GM12878 (cell line): ENCODE data around the gene RPS28. TPM values are rescaled to one million over a fixed set of nuclear protein-coding genes. Genes with fewer than 3 reads are reported as not detected.
"Not testable (repeated sequence)": the region's sequence is repeated elsewhere in the genome, so short reads cannot be mapped to it uniquely, and the experiment has no call there.

Experiments
- ATAC-seq: fragments of 200-7000 bp; cut with Tn5 transposase; 3 replicates; pipeline ENCODE4 v1.9.1; 2020; ENCODE audit warnings: mild to moderate bottlenecking, moderate library complexity
- BruUV-seq: library from RNA; stranded (reverse); fragments of 400-500 nt; replicated peaks from 2 replicates; lab custom pipeline; 2021; lab: Mats Ljungman, UMichigan
- CTCF ChIA-PET: fragments of 300-600 bp; sonication (Branson Sonifier 250); formaldehyde crosslinking; extraction: SDS; loops from one replicate; lab custom pipeline; 2021; ENCODE audit warnings: inconsistent platforms; lab: Yijun Ruan, JAX
- POLR2A ChIA-PET: fragments of 350-600 bp; formaldehyde crosslinking; extraction: SDS; loops from one replicate; lab custom pipeline; 2021; ENCODE audit warnings: inconsistent platforms; lab: Charles Lee
- RAD21 ChIA-PET: fragments of 300-600 bp; sonication (Branson Sonifier 250); formaldehyde crosslinking; loops from one replicate; lab custom pipeline; 2023; ENCODE audit warnings: antibody characterized with exemption; ENCODE audit not compliant: unreplicated experiment; lab: Charles Lee
- SMC1A ChIA-PET: fragments of 300-600 bp; sonication (Branson Sonifier 250); formaldehyde crosslinking; loops from one replicate; lab custom pipeline; 2023; ENCODE audit not compliant: unreplicated experiment, uncharacterized antibody; lab: Charles Lee
- DNase-seq: peaks from one replicate; pipeline ENCODE4 v3.0.0-alpha.2; 2011; ENCODE audit warnings: low read depth, low spot score
- FAIRE-seq: peaks from 3 replicates; lab custom pipeline; 2011; peaks lifted over from hg19 to GRCh38; lab: Jason Lieb, UNC
- H2AFZ ChIP-seq: 2 replicates; pipeline ENCODE4 v1.6.0; 2011; ENCODE audit warnings: low read depth, low read length, control low read depth; ENCODE audit not compliant: control insufficient read depth
- H3K27ac ChIP-seq: 2 replicates; pipeline ENCODE4 v1.5.1; 2011; ENCODE audit warnings: control low read depth; ENCODE audit not compliant: control insufficient read depth, insufficient read depth
- H3K27me3 ChIP-seq, 2 experiments: replicated peaks in 1 of 2; 2 replicates each; pipeline versions ENCODE4 v1.6.0 to v1.6.1; 2011; ENCODE audit warnings: low read length in 1 of 2; ENCODE audit not compliant: control insufficient read depth in 2 of 2, insufficient read depth in 2 of 2
- H3K36me3 ChIP-seq, 2 experiments: 2 replicates each; pipeline ENCODE4 v1.5.1; 2011; ENCODE audit warnings: low read length in 1 of 2; ENCODE audit not compliant: control insufficient read depth in 2 of 2, insufficient read depth in 2 of 2
- H3K4me1 ChIP-seq: 2 replicates; pipeline ENCODE4 v1.6.1; 2011; ENCODE audit warnings: mild to moderate bottlenecking, low read length, moderate library complexity, mixed read lengths; ENCODE audit not compliant: control insufficient read depth, insufficient read depth
- H3K4me2 ChIP-seq: 2 replicates; pipeline ENCODE4 v1.6.0; 2011; ENCODE audit warnings: control low read depth; ENCODE audit not compliant: control insufficient read depth, insufficient read depth
- H3K4me3 ChIP-seq: fragments of 200-600 bp; sonication (generic); 2 replicates; pipeline ENCODE4 v1.5.1; 2016
- H3K79me2 ChIP-seq: 2 replicates; pipeline ENCODE4 v1.6.0; 2011; ENCODE audit warnings: low read length; ENCODE audit not compliant: control insufficient read depth, insufficient read depth
- H3K9ac ChIP-seq: 2 replicates; pipeline ENCODE4 v1.8.0; 2011; ENCODE audit warnings: low read length, control low read depth, mixed read lengths; ENCODE audit not compliant: control insufficient read depth, insufficient read depth
- H3K9me3 ChIP-seq: replicated peaks from 3 replicates; pipeline ENCODE4 v1.5.1; 2011; ENCODE audit warnings: mild to moderate bottlenecking, low read length; ENCODE audit not compliant: control insufficient read depth, insufficient read depth
- H4K20me1 ChIP-seq: 2 replicates; pipeline ENCODE4 v1.6.0; 2011; ENCODE audit not compliant: control insufficient read depth, insufficient read depth
- WGBS: methylation state at CpG from one replicate; pipeline ENCODE4 v1.1.6; 2016; ENCODE audit warnings: low lambda C conversion rate; ENCODE audit not compliant: insufficient replicate concordance, insufficient coverage; ENCODE audit errors: missing lambda C conversion rate; 5-methylcytosine and 5-hydroxymethylcytosine counted together
- in situ Hi-C: fragments of 300-500 bp; cut with MboI; formaldehyde crosslinking; loops from 9 replicates; pipeline ENCODE4 v1.14.3; 2018; ENCODE audit warnings: mixed read lengths
- intact Hi-C: fragments of 100-400 bp; cut with micrococcal nuclease; formaldehyde crosslinking; loops from one replicate; pipeline ENCODE4 v1.14.2; 2022; ENCODE audit not compliant: unreplicated experiment
- polyA plus RNA-seq, 11 experiments: library from polyadenylated mRNA; depleted of rRNA in 4 of 11; unstranded in 6 of 11; stranded (reverse) in 5 of 11; fragments of >200 nt; fragmentation: Nextera tagmentation in 4 of 11; fragmentation: Illumina TruSeq in 1 of 11; extraction: Ambion mirVana in 4 of 11; extraction: Trizol in 1 of 11; gene quantifications; 1 replicate in 1 of 11; 2 replicates in 10 of 11; pipeline versions ENCODE4 v1.2.1 to v1.2.3, GENCODE V29; 2011 to 2016; ENCODE audit warnings: inconsistent platforms in 2 of 11, missing spikeins in 2 of 11, low read depth in 1 of 11
- total RNA-seq, 4 experiments: library from RNA; depleted of rRNA in 3 of 4; stranded (reverse); fragments of >200 nt in 3 of 4; fragmentation: Illumina TruSeq in 1 of 4; extraction: Trizol in 1 of 4; gene quantifications; 2 replicates each; pipeline versions ENCODE4 v1.2.1 to v1.2.3, GENCODE V29; 2013 to 2021

Gene RPS28
- total and polyA plus RNA-seq, 10 of the 15 experiments (the other 5 are each of a cell fraction or from before 2014, with no cell fraction given) = 422 to 3,905 (median 1,580) TPM

- FAIRE-seq = peak; percentile 81
- POLR2A ChIA-PET, H3K27ac ChIP-seq, H3K4me1 ChIP-seq, H3K4me3 ChIP-seq, H4K20me1 ChIP-seq, RAD21 ChIA-PET, BruUV-seq, DNase-seq, SMC1A ChIA-PET, H3K79me2 ChIP-seq, H3K36me3 ChIP-seq, in situ Hi-C loops, H2AFZ ChIP-seq, H3K9me3 ChIP-seq, H3K9ac ChIP-seq, H3K27me3 ChIP-seq, intact Hi-C loops, CTCF ChIA-PET, H3K4me2 ChIP-seq: not testable (repeated sequence)
- WGBS = no CpG with 5 or more reads among the region's 9 CpGs
- peak; percentile 94 for ATAC-seq
Measured at GRCh38 chr19:8276508-8276907, 44.8 kb upstream of the RPS28 start.

DNA sequence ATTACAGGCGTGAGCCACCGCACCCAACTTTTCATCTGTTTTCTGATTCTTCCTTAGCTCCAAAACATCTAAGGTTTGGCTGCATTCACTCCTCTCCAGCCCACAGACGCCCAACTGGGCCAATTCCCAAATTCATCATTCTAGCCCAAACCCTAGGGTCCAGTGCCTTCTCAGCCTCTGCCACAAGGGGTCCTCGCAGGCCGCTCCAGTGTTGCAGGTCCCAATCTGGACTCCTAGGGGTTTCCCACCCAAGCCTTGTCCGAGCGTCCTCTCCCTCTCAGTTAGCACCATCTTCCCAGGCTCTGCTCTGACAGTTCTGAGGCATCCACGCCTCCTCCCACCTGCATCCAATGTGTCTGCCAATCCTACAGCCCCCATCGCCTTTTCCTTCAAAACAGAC, 30.0 kb upstream of the RPS28 start:
- FAIRE-seq, POLR2A ChIA-PET, H3K36me3 ChIP-seq, H2AFZ ChIP-seq, DNase-seq, SMC1A ChIA-PET, H3K4me1 ChIP-seq, H3K27ac ChIP-seq, CTCF ChIA-PET, RAD21 ChIA-PET, H3K9me3 ChIP-seq, intact Hi-C loops, in situ Hi-C loops, H3K4me3 ChIP-seq, H3K79me2 ChIP-seq, H3K9ac ChIP-seq, H4K20me1 ChIP-seq, H3K27me3 ChIP-seq, H3K4me2 ChIP-seq, BruUV-seq: not testable (repeated sequence)
- ATAC-seq = peak; percentile 93
- WGBS = no CpG with 5 or more reads among the region's 9 CpGs
